Measurements from ENCODE around the gene RNASET2.

GRCh38 chr6:166955865-166956443, 396 bp downstream of the RNASET2 start:
- TF ChIP-seq CTCF (optimal IDR thresholded peaks at IDR 0.05 in 1 of 3, IDR thresholded peaks at IDR 0.05 in 1 of 3, conservative IDR thresholded peaks at IDR 0.05 in 1 of 3; ENCODE audit: extremely low read depth in 1 of 3, insufficient read depth in 2 of 3, low read length in 3 of 3) (no peak), EZH2 (IDR thresholded peaks at IDR 0.05; ENCODE audit: low read length) (no peak)

Data from keratinocyte (primary cell).